ENCODE measurements around the gene CARD19. TPM values are rescaled to one million over a fixed set of nuclear protein-coding genes. Genes with fewer than 3 reads are reported as not detected.

Gene CARD19
- total RNA-seq, 1 experiment from 2014 or later: 36.6 TPM

- BruUV-seq (replicated peaks): no TSS peak
- no peak overlapping the region for H3K4me3 Mint-ChIP-seq (ENCODE audit: unreplicated experiment)
- POLR2A ChIA-PET: no interaction called here
- TF ChIP-seq CTCF (IDR thresholded peaks at IDR 0.05; ENCODE audit: unreplicated experiment): no peak
- no peaks in the 10 kb centered on the region for H3K36me3 Mint-ChIP-seq (ENCODE audit: insufficient read depth, unreplicated experiment)
- H3K27me3 Mint-ChIP-seq (ENCODE audit: insufficient read depth, unreplicated experiment): no peaks in the 10 kb centered on the region
- intact Hi-C loops (cut with micrococcal nuclease): no loop called here
- H3K9me3 Mint-ChIP-seq (ENCODE audit: unreplicated experiment): peaks cover 5% of the 10 kb centered on the region
- H3K27ac Mint-ChIP-seq (ENCODE audit: low read depth, unreplicated experiment): no peak overlapping the region
- DNase-seq (ENCODE audit: unreplicated experiment): no peak
- CTCF ChIA-PET: interaction anchor here (1.0 kb wide), 1 partner anchor 18 kb away, joined by 3 read pairs; no protein-coding TSS in a partner anchor
- no peaks in the 10 kb centered on the region for H3K4me1 Mint-ChIP-seq (ENCODE audit: insufficient read depth, unreplicated experiment)
These were observed 10.3 kb upstream of the CARD19 start for GRCh38 chr9:93085676-93086075.

- no peak overlapping the region for H3K27ac Mint-ChIP-seq (ENCODE audit: low read depth, unreplicated experiment)
These were observed 9.4 kb upstream of the CARD19 start for GRCh38 chr9:93086447-93087224.

GRCh38 chr9:93087971-93088655 lies 7.9 kb upstream of the CARD19 start:
- CTCF ChIA-PET: interaction anchor here (1.3 kb wide), 1 partner anchor 21 kb away, joined by 3 read pairs; no protein-coding TSS in a partner anchor
- peaks cover 5% of the 10 kb centered on the region for H3K36me3 Mint-ChIP-seq (ENCODE audit: insufficient read depth, unreplicated experiment)
- DNase-seq (ENCODE audit: unreplicated experiment): no peak
- intact Hi-C loops (cut with micrococcal nuclease): no loop called here
- H3K4me3 Mint-ChIP-seq (ENCODE audit: unreplicated experiment): no peak overlapping the region
- no peaks in the 10 kb centered on the region for H3K27me3 Mint-ChIP-seq (ENCODE audit: insufficient read depth, unreplicated experiment)
- peaks cover 20% of the 10 kb centered on the region for H3K9me3 Mint-ChIP-seq (ENCODE audit: unreplicated experiment)
- H3K27ac Mint-ChIP-seq (ENCODE audit: low read depth, unreplicated experiment): no peak overlapping the region
- POLR2A ChIA-PET: no interaction called here
- H3K4me1 Mint-ChIP-seq (ENCODE audit: insufficient read depth, unreplicated experiment): peaks cover 10% of the 10 kb centered on the region
- no TSS peak for BruUV-seq (replicated peaks)
- TF ChIP-seq CTCF (IDR thresholded peaks at IDR 0.05; ENCODE audit: unreplicated experiment): no peak

More at GRCh38 chr9:93086447-93087224, 9.4 kb upstream of the CARD19 start:
- H3K4me3 Mint-ChIP-seq (ENCODE audit: unreplicated experiment): no peak overlapping the region
- intact Hi-C loops (cut with micrococcal nuclease): no loop called here
- peaks cover under 1% of the 10 kb centered on the region for H3K4me1 Mint-ChIP-seq (ENCODE audit: insufficient read depth, unreplicated experiment)
- CTCF ChIA-PET: interaction anchor here (1.0 kb wide), 1 partner anchor 19 kb away, joined by 3 read pairs; no protein-coding TSS in a partner anchor
- no peak for DNase-seq (ENCODE audit: unreplicated experiment)
- no peak for TF ChIP-seq CTCF (IDR thresholded peaks at IDR 0.05; ENCODE audit: unreplicated experiment)
- no peaks in the 10 kb centered on the region for H3K27me3 Mint-ChIP-seq (ENCODE audit: insufficient read depth, unreplicated experiment)
- BruUV-seq (replicated peaks): no TSS peak
- POLR2A ChIA-PET: no interaction called here
- H3K9me3 Mint-ChIP-seq (ENCODE audit: unreplicated experiment): peaks cover 13% of the 10 kb centered on the region
- H3K36me3 Mint-ChIP-seq (ENCODE audit: insufficient read depth, unreplicated experiment): peaks cover 5% of the 10 kb centered on the region

GRCh38 chr9:93088656-93089015 lies 7.4 kb upstream of the CARD19 start:
- no peaks in the 10 kb centered on the region for H3K27me3 Mint-ChIP-seq (ENCODE audit: insufficient read depth, unreplicated experiment)
- no peak overlapping the region for H3K4me3 Mint-ChIP-seq (ENCODE audit: unreplicated experiment)
- POLR2A ChIA-PET: no interaction called here
- intact Hi-C loops (cut with micrococcal nuclease): no loop called here
- H3K36me3 Mint-ChIP-seq (ENCODE audit: insufficient read depth, unreplicated experiment): peaks cover 5% of the 10 kb centered on the region
- CTCF ChIA-PET: interaction anchor here (1.3 kb wide), 1 partner anchor 20 kb away, joined by 3 read pairs; no protein-coding TSS in a partner anchor
- no peak for TF ChIP-seq CTCF (IDR thresholded peaks at IDR 0.05; ENCODE audit: unreplicated experiment)
- DNase-seq (ENCODE audit: unreplicated experiment): no peak
- H3K9me3 Mint-ChIP-seq (ENCODE audit: unreplicated experiment): peaks cover 20% of the 10 kb centered on the region
- H3K27ac Mint-ChIP-seq (ENCODE audit: low read depth, unreplicated experiment): no peak overlapping the region
- H3K4me1 Mint-ChIP-seq (ENCODE audit: insufficient read depth, unreplicated experiment): peaks cover 10% of the 10 kb centered on the region
- no TSS peak for BruUV-seq (replicated peaks)
